ENCODE measurements around the gene MTX1.
A peak's percentile ranks its signal among the peaks of the same experiment; 100 is the strongest.

MTX1 gene

DNA sequence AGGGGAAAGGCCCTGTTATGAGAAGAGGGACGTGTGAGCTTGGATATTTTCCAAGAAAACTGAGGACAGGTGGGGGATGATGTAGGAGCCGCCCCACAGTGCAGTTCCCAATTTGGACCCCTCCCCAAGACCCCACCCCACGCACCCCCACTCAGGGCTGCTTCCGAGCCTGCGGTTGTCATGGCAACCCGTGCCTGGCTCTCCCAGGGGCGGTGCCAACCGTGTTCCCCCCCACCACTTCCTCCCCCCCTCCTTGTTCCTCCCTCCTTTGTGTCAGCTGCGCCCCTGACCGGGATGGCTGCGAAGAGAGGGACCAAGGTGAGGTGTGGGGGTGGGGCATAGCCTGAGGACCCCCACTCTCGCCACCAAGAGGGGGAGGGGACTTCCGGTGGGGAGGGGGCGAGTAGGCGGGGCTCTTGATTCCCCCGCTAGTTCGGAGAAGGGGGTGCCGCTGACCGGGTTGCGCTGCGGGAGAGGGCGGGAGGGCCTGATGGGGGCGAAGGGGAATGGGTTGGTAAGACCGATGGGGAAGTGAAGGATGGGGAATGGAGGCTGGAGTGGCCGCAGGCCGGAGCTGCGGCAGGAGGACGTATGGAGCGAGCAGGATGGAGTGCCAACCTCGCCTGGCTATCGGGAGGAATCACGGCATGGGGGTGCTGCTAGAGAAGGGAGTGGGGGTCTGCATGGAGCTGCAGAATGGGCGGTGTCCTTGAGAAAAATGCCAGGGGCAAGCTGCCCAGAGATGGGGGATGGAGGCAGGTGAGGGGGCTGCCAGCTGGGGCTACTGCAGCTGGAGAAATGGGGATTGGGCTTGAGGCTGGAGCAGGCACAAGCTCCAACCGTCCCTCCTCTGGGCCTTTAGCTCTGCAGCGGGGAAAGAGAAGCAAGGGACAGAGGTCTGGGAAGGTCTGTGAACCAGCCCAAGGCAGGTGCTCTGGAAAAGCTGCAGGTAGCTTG lies 33.9 kb upstream of the MTX1 start:
- peak; percentile 57 for DNase-seq

GRCh38 chr1:155175281-155175926 lies 33.1 kb upstream of the MTX1 start:
- no peak for DNase-seq

DNA sequence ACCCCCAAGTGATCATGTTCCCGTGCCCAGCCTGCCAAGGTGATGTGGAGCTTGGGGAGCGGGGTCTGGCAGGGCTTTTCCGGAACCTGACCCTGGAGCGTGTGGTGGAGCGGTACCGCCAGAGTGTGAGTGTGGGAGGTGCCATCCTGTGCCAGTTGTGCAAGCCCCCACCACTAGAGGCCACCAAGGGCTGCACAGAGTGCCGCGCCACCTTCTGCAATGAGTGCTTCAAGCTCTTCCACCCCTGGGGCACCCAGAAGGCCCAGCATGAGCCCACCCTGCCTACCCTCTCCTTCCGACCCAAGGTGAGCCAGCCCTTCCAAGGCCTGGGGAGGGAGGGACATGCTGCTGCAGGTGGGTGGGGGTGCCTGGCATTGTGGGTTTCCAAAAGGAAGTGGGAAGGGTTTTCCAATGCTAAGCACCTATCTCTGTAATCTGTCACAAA lies 32.5 kb upstream of the MTX1 start:
- DNase-seq = peak; percentile 34

- DNase-seq = peak; percentile 88
Measured at GRCh38 chr1:155176544-155177071, 31.9 kb upstream of the MTX1 start.

GRCh38 chr1:155177192-155177917 lies 31.1 kb upstream of the MTX1 start:
- no peak for DNase-seq

- DNase-seq = no peak
Measured at GRCh38 chr1:155177918-155178281, 30.6 kb upstream of the MTX1 start.

DNA sequence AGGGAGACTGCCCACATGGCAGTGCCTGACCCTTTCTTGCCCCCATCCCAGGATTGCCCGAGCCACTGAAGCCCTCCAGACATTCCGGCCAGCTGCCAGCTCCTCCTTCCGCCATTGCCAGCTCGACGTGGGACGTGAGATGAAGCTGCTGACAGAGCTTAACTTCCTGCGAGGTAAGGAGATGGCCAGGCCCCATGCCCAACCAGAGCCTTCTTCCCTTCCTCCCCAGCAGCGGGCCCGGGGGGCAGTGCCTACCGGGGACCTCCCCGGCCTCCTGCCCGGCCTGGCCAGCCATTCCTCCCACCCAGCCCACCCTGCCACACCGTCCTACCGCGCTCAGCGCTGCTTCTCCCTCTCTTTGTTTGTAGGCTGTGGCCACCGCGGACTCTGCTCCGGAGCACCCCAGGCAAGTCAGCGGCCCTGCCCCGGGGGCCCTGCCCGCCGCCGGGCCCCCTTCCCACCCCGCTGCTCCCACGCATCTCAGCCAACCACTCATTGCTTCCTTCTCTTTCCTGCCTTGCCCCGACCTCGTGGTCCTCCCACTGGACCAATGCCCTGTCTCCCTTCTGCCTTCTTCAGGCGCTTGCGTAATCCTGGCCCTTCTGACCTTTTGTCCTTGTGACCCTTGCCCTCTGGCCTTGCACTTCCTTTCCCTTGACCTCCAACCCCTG lies 29.9 kb upstream of the MTX1 start:
- DNase-seq = no peak

DNA sequence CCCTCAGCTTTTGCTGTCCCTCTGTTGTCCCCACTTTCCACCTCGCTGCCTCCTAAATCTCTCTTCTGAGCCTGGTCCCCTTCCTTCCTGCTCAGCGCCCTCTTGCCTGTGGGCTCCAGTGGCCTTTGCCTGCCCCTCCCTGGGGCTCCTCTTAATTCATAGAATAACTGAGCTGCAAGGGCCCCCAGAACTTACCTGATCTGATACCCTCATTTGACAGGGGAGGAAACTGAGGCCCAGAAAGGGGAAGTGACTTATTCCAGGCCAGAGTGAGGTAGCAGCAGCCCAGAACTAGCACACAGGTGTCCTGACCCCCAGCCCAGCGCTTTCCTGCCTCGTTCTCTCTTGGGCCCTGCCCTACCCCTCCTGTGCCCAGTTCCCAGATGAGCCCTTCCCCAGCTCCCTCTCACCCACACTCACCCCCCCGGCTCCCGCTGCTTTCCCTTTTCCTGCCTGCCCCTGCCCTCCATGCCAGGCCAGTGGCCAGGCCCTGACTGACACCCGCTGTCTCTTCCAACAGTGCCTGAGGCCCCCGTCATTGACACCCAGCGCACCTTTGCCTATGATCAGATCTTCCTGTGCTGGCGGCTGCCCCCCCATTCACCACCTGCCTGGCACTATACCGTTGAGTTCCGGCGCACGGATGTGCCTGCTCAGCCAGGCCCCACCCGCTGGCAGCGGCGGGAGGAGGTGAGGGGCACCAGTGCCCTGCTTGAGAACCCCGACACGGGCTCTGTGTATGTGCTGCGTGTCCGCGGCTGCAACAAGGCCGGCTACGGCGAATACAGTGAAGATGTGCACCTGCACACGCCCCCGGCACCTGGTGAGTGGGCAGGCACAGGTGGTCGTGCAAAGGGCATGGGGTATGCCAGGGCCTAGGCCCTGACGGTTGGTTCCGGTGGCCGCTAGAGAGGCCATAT lies 29.1 kb upstream of the MTX1 start:
- DNase-seq = no peak

- no peak for DNase-seq
Measured at GRCh38 chr1:155181371-155182051, 27.0 kb upstream of the MTX1 start.

- DNase-seq = no peak
Measured at GRCh38 chr1:155182052-155182550, 26.4 kb upstream of the MTX1 start.

DNA sequence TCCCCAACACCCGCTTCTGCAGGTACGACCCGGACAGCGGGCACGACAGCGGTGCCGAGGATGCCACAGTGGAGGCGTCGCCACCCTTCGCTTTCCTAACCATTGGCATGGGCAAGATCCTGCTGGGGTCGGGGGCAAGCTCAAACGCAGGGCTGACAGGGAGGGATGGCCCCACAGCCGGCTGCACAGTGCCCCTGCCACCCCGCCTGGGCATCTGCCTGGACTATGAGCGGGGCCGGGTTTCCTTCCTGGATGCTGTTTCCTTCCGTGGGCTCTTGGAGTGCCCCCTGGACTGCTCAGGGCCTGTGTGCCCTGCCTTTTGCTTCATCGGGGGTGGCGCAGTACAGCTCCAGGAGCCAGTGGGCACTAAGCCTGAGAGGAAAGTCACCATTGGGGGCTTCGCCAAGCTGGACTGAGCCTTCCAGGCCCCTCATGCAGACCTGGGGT lies 24.7 kb upstream of the MTX1 start:
- DNase-seq = no peak

GRCh38 chr1:155184351-155184811 lies 24.1 kb upstream of the MTX1 start:
- DNase-seq = no peak

DNA sequence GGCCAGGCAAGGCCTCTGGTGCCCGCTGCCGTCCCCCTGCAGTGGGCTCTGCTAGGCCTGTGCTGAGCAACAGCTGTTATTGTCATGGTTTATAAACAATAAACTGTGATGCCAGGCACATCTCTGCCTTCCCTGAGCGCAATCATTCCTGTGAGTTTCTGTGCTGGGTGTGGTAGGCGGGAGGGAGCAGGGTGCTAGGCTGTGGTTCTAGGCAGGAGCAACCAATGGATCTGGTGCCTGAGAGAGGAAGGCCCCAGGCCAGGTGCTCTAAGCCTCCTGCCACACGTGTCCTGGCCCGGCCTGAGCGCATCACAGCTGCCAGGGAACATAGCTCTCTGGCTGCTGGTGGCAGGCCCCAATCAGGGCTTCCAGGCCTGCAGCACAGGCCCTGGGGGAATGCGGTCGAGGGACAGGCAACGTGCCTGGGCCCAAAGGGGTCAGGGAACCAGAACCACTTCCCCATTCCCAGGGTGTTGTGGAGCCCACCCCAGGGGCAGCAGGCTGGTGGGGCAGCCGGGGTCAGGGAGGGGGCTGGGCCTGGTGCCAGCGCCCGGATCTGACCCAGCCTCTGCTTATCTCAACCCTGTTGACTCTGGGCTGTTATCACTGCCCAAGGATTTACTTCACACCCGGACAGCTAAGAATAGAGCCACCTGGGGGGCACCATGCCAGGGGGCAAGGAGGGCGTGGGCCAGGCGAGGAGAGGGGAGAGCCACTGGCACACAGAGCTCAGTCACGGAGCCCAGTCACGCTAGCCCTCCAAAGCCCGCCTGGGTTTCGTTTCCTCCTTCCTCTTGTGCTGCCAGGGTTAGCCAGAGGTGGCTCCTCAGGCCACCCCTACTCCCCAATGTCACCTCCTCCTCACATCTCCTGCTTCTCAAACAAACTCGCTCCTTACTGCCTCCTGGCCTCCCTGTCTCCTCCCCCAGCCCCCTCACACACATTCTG lies 23.4 kb upstream of the MTX1 start:
- no peak for DNase-seq

- no peak for DNase-seq
Measured at GRCh38 chr1:155185783-155186066, 22.8 kb upstream of the MTX1 start.

DNA sequence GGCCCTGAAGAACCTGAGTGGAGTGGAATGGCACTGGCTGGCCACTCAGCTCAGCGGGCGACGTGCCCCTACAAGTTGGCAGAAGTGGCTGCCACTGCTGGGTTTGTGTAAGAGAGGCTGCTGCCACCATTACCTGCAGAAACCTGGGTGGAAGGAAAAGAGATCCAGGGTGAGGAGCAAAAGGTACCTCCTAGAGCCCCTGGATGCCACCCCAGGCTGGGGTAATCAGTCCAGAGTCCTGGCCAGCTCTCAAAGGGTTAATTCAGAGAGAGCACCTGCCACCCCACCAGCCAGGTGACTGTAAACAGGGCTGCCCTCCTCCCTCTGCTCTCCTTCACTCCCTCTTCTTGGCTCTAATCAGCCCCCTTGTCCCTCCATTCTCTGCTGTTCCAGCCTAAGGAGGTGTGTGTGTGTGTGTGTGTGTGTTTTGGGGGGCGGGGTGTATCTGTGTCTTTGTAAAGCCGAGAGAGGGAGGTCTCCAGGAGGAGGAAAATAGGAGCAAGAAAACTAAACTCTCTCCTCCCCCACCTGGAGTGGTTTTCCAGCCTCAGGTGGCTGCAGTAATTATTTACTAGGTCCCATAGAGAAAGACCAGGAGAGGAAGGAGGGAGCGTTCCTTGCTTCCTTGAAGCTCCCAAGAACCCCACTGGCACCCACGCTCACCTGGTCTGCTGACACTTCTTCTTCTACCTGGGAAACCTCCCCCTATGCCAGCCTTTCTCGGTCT lies 22.3 kb upstream of the MTX1 start:
- DNase-seq = no peak

DNA sequence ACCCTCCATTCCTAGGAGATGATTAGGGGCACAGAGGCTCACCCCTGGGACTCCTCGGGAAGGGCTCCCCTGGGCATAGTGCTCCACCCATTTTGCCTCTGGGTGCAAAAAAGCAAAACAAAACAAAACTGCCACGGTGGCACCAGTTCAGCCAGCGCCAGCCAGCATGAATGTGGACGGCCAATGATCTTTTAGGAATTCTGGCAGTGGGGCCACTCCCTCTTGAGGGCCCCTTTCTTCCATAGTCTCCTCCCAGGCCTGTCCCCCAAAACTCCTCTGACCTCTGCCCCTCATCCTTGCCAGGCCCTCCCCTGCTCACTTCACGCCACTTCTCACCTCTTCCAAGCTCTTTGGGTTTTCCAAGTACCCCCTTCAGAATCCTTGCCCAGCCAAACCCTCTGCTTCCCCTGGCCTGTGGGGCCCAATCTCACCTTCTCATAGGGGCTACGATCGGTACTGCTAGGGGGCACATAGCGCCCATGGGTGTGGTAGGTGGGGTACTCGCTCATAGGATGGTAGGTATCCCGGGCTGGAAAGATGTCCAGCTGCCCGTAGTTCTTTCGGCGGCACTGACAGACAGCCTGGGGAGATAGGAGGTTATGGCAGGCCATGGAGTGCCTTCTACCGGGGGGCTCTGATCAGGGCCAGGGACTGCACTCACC lies 21.6 kb upstream of the MTX1 start:
- DNase-seq = no peak

- no peak for DNase-seq
Measured at GRCh38 chr1:155187456-155187891, 21.0 kb upstream of the MTX1 start.

- DNase-seq = no peak
Measured at GRCh38 chr1:155188268-155188667, 20.2 kb upstream of the MTX1 start.
